SK-N-SH treated with all-trans-retinoic acid at 6 μM for 48 hours (cell line): ENCODE results near the gene MYO1A.
"Not testable (repeated sequence)": the region's sequence is repeated elsewhere in the genome, so short reads cannot be mapped to it uniquely, and the experiment has no call there.

Experiments
- CSDC2 ChIP-seq: fragments of 250-450 bp; sonication (Bioruptor Pico); IDR thresholded peaks from 2 replicates; pipeline ENCODE4 v1.5.0; 2020; ENCODE audit warnings: mild to moderate bottlenecking, moderate library complexity
- TOX ChIP-seq: fragments of 250-450 bp; sonication (Bioruptor Pico); IDR thresholded peaks from 2 replicates; pipeline ENCODE4 v1.8.0; 2021; ENCODE audit warnings: mild to moderate bottlenecking, moderate library complexity, borderline replicate concordance
- ZFP3 ChIP-seq: fragments of 250-450 bp; sonication (Bioruptor Pico); IDR thresholded peaks from 2 replicates; pipeline ENCODE4 v1.5.0; 2020; ENCODE audit warnings: mild to moderate bottlenecking, moderate library complexity
- ZNF565 ChIP-seq: fragments of 450-650 bp; formaldehyde crosslinking; conservative IDR thresholded peaks from 2 replicates; pipeline ENCODE4 v1.5.0; 2020; ENCODE audit warnings: low read depth, mild to moderate bottlenecking, moderate library complexity

DNA sequence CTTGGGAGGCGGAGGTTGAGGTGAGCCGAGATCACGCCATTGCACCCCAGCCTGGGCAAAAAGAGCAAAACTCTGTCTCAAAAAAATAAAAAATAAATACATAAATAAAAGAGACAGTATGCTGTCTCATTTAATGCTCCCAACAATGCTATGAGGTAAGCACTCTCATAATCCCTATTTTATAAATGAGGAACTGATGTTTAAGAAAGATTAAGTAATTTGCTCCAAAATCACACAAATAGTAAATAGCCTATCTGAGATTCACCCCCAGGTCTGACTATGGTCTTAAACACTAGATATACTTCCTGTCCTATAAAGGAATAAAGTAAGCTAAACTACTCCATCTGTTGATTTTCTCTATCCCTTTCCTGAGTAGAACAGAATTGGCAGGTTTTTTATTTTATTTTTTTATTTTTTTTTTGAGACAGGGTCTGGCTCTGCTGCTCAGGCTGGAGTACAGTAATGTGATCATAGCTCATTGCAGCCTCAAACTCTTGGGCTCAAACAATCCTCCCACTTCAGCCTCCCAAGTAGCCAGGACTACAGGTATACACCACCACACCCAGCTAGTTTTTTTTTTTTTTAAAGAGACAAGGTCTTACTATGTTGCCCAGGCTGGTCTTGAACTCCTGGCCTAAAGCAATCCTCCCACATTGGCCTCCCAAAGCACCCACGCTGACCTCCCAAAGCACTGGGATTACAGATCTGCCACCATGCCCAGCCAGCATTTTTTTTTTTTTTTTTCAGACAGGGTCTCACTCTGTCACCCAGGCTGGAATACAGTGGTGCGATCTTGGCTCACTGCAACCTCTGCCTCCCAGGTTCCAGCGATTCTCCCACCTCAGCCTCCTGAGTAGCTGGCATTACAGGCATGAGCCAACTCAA lies 23.9 kb upstream of the MYO1A start:
- not testable (repeated sequence) for TF ChIP-seq ZFP3, ZNF565, CSDC2, TOX (CRISPR knock-in tag)
